ENCODE results near the gene ODAD2.
A peak's percentile ranks its signal among the peaks of the same experiment; 100 is the strongest.

The ODAD2 gene

GRCh38 chr10:27794157-27794556 is 204.7 kb downstream of the ODAD2 start:
- no peak overlapping the region for H3K27ac ChIP-seq
- TF ChIP-seq, protein P1, sequence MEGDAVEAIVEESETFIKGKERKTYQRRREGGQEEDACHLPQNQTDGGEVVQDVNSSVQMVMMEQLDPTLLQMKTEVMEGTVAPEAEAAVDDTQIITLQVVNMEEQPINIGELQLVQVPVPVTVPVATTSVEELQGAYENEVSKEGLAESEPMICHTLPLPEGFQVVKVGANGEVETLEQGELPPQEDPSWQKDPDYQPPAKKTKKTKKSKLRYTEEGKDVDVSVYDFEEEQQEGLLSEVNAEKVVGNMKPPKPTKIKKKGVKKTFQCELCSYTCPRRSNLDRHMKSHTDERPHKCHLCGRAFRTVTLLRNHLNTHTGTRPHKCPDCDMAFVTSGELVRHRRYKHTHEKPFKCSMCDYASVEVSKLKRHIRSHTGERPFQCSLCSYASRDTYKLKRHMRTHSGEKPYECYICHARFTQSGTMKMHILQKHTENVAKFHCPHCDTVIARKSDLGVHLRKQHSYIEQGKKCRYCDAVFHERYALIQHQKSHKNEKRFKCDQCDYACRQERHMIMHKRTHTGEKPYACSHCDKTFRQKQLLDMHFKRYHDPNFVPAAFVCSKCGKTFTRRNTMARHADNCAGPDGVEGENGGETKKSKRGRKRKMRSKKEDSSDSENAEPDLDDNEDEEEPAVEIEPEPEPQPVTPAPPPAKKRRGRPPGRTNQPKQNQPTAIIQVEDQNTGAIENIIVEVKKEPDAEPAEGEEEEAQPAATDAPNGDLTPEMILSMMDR (conservative IDR thresholded peaks at IDR 0.05): peak; percentile 4; the same call in 1 of the 2 replicates

DNA sequence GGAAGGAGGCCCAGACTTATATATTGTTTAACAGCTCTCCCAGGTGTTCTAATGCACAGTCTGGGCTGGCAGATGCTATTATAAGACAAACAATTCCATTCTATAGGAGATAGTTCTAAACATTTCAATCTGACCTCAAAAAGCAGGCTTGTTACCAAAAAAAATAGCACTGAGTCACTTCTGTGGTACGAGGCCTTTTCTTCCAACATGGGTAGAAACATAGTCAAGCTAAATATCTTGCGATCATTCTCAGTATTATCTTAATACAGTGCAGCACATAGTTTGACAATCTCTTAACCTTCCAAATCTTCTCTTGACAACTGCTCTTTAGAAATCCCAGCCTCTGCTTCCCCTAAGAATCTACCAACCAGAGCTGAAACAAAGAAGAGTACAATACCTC is 206.7 kb downstream of the ODAD2 start:
- H3K27ac ChIP-seq: no peak overlapping the region
- TF ChIP-seq, protein P1 (conservative IDR thresholded peaks at IDR 0.05): no peak

- TF ChIP-seq, protein P1 (conservative IDR thresholded peaks at IDR 0.05): no peak
These were observed 214.6 kb downstream of the ODAD2 start for GRCh38 chr10:27784272-27784671.

DNA sequence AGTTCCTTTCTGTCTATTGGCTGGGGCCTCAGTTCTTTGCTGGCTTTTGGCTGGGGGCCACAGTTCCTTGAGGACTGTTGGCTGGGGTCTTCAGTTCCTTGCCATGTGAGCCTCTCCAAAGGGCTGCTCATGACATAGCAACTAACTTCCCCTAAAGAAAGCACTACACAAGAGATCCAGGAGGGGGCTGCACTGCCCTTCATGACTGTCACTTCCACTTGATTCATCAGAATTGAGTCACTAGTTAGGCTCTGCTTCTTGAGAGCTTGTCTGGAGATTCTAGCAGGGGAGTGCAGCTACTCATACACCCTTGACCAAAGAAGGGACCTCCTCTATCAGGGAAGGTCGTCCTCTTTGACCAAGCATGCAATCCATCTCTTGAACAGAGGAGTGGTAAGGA is 215.2 kb downstream of the ODAD2 start:
- no peak overlapping the region for H3K27ac ChIP-seq
- TF ChIP-seq, protein P1 (conservative IDR thresholded peaks at IDR 0.05): peak; percentile 37

More at GRCh38 chr10:27784272-27784671, 214.6 kb downstream of the ODAD2 start:
- H3K27ac ChIP-seq: no peak overlapping the region

- TF ChIP-seq, protein P1 (conservative IDR thresholded peaks at IDR 0.05): no peak
- no peak overlapping the region for H3K27ac ChIP-seq
These were observed 219.3 kb downstream of the ODAD2 start for GRCh38 chr10:27779462-27780015.

DNA sequence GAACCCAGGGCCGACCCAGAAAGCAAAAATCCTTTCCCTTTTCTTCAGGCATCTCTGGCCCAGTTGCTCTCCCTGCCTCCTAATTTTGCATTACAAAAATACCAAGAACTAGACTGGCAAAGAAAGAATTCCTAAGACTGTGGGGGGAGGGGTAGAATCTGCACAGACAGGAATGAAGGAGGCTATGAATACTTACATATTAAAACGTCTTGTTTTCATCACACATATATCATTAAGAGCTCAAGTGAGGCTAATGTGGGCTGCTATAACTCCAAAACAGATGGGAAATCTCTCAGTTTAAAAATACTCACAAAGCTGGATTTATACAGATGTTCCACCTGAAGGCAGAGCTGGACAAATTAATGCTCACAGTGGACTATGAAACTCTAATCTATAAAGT is 224.0 kb downstream of the ODAD2 start:
- TF ChIP-seq, protein P1 (conservative IDR thresholded peaks at IDR 0.05): no peak
- H3K27ac ChIP-seq: no peak overlapping the region

DNA sequence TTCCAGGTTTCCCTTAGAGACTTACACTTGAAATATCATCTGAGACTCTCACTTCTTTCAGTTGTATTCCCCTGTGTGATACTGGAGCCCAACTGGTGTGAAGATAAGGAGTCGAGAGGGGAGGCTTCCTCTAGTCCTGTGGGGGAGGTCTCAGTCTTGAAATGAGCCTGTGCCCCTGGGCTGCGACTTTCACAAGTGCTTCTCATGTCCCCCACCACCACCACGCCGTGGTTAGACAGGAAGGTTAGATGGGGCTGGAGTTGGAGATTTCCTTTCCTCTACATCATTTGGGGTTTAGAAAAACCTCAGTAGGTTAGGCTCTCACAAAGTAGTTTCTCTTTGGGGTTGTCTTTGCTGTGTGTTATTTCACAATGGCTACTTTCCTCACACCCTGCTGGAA is 227.6 kb downstream of the ODAD2 start:
- H3K27ac ChIP-seq: no peak overlapping the region
- TF ChIP-seq, protein P1 (conservative IDR thresholded peaks at IDR 0.05): no peak

Data from VCaP (cell line).